Endothelial cell of umbilical vein (primary cell): ENCODE measurements around the gene RAB18.
"Not testable (repeated sequence)": the region's sequence is repeated elsewhere in the genome, so short reads cannot be mapped to it uniquely, and the experiment has no call there.

ENCODE experiments used
- GATA2 ChIP-seq: IDR thresholded peaks from 2 replicates; pipeline ENCODE4 v1.7.0; 2011; ENCODE audit warnings: low read depth, mild to moderate bottlenecking, moderate library complexity, mixed read lengths, low read length; ENCODE audit not compliant: insufficient read length, insufficient read depth
- TF ChIP-seq, protein P1 (sequence below), 2 donors: IDR thresholded peaks; 1 replicate in 1 of 2; 2 replicates in 1 of 2; pipeline ENCODE4 v1.5.1; 2011; ENCODE audit warnings: low read length in 2 of 2, mild to moderate bottlenecking in 2 of 2, moderate library complexity in 2 of 2, control low read depth in 1 of 2, inconsistent platforms in 1 of 2, low read depth in 1 of 2; ENCODE audit not compliant: insufficient read depth in 1 of 2; ENCODE audit errors: extremely low read depth in 1 of 2

GRCh38 chr10:27465596-27465995 lies 38.5 kb upstream of the RAB18 start:
- TF ChIP-seq, protein P1, sequence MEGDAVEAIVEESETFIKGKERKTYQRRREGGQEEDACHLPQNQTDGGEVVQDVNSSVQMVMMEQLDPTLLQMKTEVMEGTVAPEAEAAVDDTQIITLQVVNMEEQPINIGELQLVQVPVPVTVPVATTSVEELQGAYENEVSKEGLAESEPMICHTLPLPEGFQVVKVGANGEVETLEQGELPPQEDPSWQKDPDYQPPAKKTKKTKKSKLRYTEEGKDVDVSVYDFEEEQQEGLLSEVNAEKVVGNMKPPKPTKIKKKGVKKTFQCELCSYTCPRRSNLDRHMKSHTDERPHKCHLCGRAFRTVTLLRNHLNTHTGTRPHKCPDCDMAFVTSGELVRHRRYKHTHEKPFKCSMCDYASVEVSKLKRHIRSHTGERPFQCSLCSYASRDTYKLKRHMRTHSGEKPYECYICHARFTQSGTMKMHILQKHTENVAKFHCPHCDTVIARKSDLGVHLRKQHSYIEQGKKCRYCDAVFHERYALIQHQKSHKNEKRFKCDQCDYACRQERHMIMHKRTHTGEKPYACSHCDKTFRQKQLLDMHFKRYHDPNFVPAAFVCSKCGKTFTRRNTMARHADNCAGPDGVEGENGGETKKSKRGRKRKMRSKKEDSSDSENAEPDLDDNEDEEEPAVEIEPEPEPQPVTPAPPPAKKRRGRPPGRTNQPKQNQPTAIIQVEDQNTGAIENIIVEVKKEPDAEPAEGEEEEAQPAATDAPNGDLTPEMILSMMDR (IDR thresholded peaks at IDR 0.05; ENCODE audit: extremely low read depth in 1 of 2, insufficient read depth in 1 of 2, low read depth in 1 of 2, low read length in 2 of 2), result not testable (repeated sequence)
- TF ChIP-seq GATA2, result not testable (repeated sequence)
